HEK293 (cell line): Measurements from ENCODE around the gene SCRN3.

ENCODE experiments used
- MYNN ChIP-seq: fragments of 450-650 bp; formaldehyde crosslinking; IDR thresholded peaks from 2 replicates; pipeline ENCODE4 v1.5.1; 2016; ENCODE audit warnings: missing biosample characterization, missing genetic modification characterization, borderline replicate concordance
- WT1 ChIP-seq: fragments of 450-650 bp; formaldehyde crosslinking; IDR thresholded peaks from 2 replicates; pipeline ENCODE4 v1.5.1; 2016; ENCODE audit warnings: missing biosample characterization, missing genetic modification characterization
- YY2 ChIP-seq: fragments of 450-650 bp; formaldehyde crosslinking; IDR thresholded peaks from 2 replicates; pipeline ENCODE4 v1.5.1; 2016; ENCODE audit warnings: missing biosample characterization, missing genetic modification characterization
- ZBTB7A ChIP-seq: fragments of 450-650 bp; formaldehyde crosslinking; IDR thresholded peaks from 2 replicates; pipeline ENCODE4 v1.5.1; 2016; ENCODE audit warnings: low read depth, missing biosample characterization, missing genetic modification characterization
- ZFHX2 ChIP-seq: fragments of 450-650 bp; formaldehyde crosslinking; conservative IDR thresholded peaks from 2 replicates; pipeline ENCODE4 v1.5.1; 2016; ENCODE audit warnings: missing biosample characterization, missing genetic modification characterization
- ZFP69B ChIP-seq: fragments of 450-650 bp; formaldehyde crosslinking; IDR thresholded peaks from 2 replicates; pipeline ENCODE4 v1.5.1; 2016; ENCODE audit warnings: missing biosample characterization, missing genetic modification characterization
- ZNF174 ChIP-seq: fragments of 450-650 bp; formaldehyde crosslinking; IDR thresholded peaks from 2 replicates; pipeline ENCODE4 v1.5.0; 2017; ENCODE audit warnings: missing biosample characterization, mild to moderate bottlenecking, missing genetic modification characterization
- ZNF248 ChIP-seq: fragments of 450-650 bp; formaldehyde crosslinking; IDR thresholded peaks from 2 replicates; pipeline ENCODE4 v1.5.1; 2017; ENCODE audit warnings: missing biosample characterization, missing genetic modification characterization
- ZNF426 ChIP-seq: fragments of 450-650 bp; formaldehyde crosslinking; IDR thresholded peaks from 2 replicates; pipeline ENCODE4 v1.5.1; 2017; ENCODE audit warnings: missing biosample characterization, missing genetic modification characterization, mild to moderate bottlenecking, inconsistent platforms, moderate library complexity
- TF ChIP-seq, protein P1 (sequence below): sonication (generic); formaldehyde crosslinking; IDR thresholded peaks from 2 replicates; pipeline ENCODE4 v1.8.1; 2022; ENCODE audit warnings: mild to moderate bottlenecking, moderate library complexity, missing genetic modification reagents
- TF ChIP-seq, protein P2 (sequence below): fragments of 450-650 bp; formaldehyde crosslinking; IDR thresholded peaks from 2 replicates; pipeline ENCODE4 v1.5.1; 2016; ENCODE audit warnings: missing biosample characterization, missing genetic modification characterization
- TF ChIP-seq, protein P3 (sequence below): fragments of 450-650 bp; formaldehyde crosslinking; IDR thresholded peaks from 2 replicates; pipeline ENCODE4 v1.5.1; 2016; ENCODE audit warnings: missing biosample characterization, missing genetic modification characterization
- TF ChIP-seq, protein P4 (sequence below): fragments of 450-650 bp; formaldehyde crosslinking; IDR thresholded peaks from 2 replicates; pipeline ENCODE4 v1.5.1; 2017; ENCODE audit warnings: missing biosample characterization, mild to moderate bottlenecking, missing genetic modification characterization, moderate library complexity

DNA sequence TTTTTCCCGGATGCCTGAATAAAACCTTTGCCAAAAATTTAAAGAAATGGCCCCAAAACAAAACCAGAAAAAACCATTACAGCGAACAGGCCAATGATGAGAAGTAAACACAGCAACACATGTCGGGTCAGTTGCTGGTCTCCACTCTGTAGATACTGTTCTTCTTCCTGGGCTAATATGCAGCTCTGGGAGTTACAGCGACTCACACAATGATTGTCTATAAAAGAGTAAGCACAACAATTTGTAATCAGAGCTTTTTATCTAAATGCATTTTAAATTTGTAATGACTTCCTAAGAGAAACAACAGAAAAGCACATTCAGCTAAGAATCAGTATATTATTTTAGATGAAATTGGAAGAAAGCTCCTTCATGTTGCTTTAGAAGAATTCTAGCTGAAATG lies 51.0 kb downstream of the SCRN3 start:
- TF ChIP-seq, protein P1, sequence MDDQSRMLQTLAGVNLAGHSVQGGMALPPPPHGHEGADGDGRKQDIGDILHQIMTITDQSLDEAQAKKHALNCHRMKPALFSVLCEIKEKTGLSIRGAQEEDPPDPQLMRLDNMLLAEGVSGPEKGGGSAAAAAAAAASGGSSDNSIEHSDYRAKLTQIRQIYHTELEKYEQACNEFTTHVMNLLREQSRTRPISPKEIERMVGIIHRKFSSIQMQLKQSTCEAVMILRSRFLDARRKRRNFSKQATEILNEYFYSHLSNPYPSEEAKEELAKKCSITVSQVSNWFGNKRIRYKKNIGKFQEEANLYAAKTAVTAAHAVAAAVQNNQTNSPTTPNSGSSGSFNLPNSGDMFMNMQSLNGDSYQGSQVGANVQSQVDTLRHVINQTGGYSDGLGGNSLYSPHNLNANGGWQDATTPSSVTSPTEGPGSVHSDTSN (CRISPR knock-in tag) = no peak
- TF ChIP-seq ZFHX2 (tag by site-specific recombination) (no peak), YY2 (tag by site-specific recombination) (no peak), ZFP69B (no peak), ZNF248 (tag by site-specific recombination) (no peak), ZBTB7A (no peak), WT1 (tag by site-specific recombination) (no peak), ZNF174 (tag by site-specific recombination) (no peak), MYNN (tag by site-specific recombination) (no peak), ZNF426 (tag by site-specific recombination) (no peak)
- TF ChIP-seq, protein P2, sequence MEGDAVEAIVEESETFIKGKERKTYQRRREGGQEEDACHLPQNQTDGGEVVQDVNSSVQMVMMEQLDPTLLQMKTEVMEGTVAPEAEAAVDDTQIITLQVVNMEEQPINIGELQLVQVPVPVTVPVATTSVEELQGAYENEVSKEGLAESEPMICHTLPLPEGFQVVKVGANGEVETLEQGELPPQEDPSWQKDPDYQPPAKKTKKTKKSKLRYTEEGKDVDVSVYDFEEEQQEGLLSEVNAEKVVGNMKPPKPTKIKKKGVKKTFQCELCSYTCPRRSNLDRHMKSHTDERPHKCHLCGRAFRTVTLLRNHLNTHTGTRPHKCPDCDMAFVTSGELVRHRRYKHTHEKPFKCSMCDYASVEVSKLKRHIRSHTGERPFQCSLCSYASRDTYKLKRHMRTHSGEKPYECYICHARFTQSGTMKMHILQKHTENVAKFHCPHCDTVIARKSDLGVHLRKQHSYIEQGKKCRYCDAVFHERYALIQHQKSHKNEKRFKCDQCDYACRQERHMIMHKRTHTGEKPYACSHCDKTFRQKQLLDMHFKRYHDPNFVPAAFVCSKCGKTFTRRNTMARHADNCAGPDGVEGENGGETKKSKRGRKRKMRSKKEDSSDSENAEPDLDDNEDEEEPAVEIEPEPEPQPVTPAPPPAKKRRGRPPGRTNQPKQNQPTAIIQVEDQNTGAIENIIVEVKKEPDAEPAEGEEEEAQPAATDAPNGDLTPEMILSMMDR = no peak
- TF ChIP-seq, protein P3, sequence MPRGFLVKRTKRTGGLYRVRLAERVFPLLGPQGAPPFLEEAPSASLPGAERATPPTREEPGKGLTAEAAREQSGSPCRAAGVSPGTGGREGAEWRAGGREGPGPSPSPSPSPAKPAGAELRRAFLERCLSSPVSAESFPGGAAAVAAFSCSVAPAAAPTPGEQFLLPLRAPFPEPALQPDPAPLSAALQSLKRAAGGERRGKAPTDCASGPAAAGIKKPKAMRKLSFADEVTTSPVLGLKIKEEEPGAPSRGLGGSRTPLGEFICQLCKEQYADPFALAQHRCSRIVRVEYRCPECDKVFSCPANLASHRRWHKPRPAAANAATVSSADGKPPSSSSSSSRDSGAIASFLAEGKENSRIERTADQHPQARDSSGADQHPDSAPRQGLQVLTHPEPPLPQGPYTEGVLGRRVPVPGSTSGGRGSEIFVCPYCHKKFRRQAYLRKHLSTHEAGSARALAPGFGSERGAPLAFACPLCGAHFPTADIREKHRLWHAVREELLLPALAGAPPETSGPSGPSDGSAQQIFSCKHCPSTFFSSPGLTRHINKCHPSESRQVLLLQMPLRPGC = no peak
- TF ChIP-seq, protein P4, sequence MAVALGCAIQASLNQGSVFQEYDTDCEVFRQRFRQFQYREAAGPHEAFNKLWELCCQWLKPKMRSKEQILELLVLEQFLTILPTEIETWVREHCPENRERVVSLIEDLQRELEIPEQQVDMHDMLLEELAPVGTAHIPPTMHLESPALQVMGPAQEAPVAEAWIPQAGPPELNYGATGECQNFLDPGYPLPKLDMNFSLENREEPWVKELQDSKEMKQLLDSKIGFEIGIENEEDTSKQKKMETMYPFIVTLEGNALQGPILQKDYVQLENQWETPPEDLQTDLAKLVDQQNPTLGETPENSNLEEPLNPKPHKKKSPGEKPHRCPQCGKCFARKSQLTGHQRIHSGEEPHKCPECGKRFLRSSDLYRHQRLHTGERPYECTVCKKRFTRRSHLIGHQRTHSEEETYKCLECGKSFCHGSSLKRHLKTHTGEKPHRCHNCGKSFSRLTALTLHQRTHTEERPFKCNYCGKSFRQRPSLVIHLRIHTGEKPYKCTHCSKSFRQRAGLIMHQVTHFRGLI (tag by site-specific recombination) = no peak
